Measurements from ENCODE around the gene MTERF2. TPM values are rescaled to one million over a fixed set of nuclear protein-coding genes. Genes with fewer than 3 reads are reported as not detected.
A peak's percentile ranks its signal among the peaks of the same experiment; 100 is the strongest.

MTERF2 gene
- total and polyA plus RNA-seq, 9 donors, result 11.7 to 21.9 (median 15.3) TPM

DNA sequence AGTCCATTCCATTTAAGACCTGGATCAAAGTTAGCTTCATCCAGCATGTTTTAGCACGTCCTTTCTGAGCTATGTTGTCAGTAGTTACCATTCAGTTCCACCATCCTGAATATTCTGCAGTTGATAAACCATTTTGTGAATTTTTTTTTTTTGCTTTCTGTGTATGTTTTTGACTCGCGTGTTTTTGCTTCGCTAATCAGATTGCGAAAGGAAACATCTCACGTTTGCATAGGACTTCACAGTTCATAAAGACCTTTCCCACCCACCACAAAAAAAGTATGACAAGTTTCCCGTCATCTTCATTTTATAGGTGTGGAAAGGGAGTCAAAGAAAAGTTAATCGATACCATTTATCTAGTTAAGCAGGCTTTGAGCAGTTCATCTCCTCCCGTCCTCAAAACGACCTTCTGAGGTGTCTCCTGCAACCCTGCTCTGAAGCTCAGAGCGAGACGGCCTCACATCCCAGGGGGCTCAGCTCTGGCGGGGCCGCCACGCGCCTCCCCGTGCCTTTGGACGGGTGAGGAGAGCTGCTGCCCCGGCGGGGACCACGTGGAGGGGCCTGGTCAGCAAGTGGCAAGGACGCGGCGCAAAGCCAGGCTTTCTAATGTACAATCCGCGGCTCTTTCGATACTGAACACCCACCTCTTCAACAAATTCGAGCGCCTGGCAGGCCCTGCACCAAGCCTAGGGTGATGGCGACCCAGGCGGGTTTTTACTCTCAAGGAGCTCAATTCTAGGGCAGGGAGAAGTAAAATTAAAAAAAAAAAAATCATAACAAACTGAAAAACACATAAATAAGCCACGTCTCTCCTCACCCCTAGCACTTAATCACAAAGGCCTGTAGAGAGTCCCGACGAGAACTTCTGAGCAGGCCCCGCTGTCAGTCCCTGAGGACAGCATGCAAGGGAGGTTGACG lies 32.2 kb downstream of the MTERF2 start:
- intact Hi-C loops (cut with DNase I), result loop anchor here in 1 of 4 donors (10.0 kb wide), 1 partner anchor 140 kb away; the partner anchor contains the start of gene CRY1
- DNase-seq, result peak; percentile 48 to 74 (median 70)
- WGBS, 3 donors, result 33 to 51% (median 36%) methylated on average over 36 of the region's 36 CpGs

DNA sequence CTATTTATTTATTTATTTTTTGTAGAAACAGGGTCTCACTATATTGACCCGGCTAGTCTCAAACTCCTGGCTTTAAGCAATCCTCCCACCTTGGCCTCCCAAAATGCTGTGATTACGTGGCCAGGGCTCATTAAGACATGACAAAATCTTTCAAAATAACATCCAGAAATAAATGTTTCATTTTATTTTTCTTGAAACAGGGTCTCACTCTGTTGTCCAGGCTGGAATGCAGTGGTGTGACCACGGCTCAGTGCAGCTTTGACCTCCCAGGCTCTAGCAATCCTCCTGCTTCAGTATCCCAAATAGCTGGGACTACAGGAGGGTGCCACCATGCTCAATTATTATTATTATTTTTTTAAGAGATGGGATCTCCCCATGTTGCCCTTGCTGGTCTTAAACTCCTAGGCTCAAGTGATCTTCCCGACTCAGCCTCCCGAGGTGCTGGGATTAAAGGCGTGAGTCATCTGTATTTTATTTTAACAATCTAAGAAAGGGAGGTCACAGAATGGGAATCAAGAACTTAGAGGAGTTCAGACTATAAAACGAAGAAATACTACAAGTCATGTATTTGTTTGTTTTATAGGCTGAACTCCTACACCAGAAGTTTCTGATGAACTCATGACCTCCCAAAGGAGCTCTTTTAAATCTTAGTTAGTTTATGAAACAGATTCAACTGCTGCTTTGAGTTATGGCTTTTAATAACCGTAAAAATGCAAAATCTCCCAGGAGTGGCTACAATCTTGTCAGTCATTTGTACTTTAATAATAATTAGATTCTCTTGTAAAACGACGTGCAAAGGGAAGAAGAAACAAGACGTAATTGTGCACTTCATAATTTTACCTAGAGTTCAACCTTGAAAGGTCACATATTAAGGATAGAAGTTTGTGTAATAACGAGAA lies 33.3 kb downstream of the MTERF2 start:
- TF ChIP-seq EP300 (IDR thresholded peaks at IDR 0.05), result no peak
- TF ChIP-seq POLR2A (IDR thresholded peaks at IDR 0.05), result no peak
- TF ChIP-seq, protein P1, sequence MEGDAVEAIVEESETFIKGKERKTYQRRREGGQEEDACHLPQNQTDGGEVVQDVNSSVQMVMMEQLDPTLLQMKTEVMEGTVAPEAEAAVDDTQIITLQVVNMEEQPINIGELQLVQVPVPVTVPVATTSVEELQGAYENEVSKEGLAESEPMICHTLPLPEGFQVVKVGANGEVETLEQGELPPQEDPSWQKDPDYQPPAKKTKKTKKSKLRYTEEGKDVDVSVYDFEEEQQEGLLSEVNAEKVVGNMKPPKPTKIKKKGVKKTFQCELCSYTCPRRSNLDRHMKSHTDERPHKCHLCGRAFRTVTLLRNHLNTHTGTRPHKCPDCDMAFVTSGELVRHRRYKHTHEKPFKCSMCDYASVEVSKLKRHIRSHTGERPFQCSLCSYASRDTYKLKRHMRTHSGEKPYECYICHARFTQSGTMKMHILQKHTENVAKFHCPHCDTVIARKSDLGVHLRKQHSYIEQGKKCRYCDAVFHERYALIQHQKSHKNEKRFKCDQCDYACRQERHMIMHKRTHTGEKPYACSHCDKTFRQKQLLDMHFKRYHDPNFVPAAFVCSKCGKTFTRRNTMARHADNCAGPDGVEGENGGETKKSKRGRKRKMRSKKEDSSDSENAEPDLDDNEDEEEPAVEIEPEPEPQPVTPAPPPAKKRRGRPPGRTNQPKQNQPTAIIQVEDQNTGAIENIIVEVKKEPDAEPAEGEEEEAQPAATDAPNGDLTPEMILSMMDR (IDR thresholded peaks at IDR 0.05), result no peak
- H3K27ac ChIP-seq, result no peak overlapping the region

More for the DNA sequence above, 32.2 kb downstream of the MTERF2 start:
- Histone ChIP-seq H3K27me3 (no peaks in the 10 kb centered on the region), H3K4me3 (peak overlapping the region; percentile 96), H3K9me3 (no peaks in the 10 kb centered on the region), H3K27ac (peak overlapping the region in 1 of 2 donors; percentile 99), H3K36me3 (no peaks in the 10 kb centered on the region), H3K4me1 (ENCODE audit: insufficient read depth) (peaks cover 2% of the 10 kb centered on the region)
- TF ChIP-seq, protein P1 (IDR thresholded peaks at IDR 0.05), result no peak
- TF ChIP-seq EP300 (IDR thresholded peaks at IDR 0.05), result no peak
- no peak for TF ChIP-seq POLR2A (IDR thresholded peaks at IDR 0.05)

DNA sequence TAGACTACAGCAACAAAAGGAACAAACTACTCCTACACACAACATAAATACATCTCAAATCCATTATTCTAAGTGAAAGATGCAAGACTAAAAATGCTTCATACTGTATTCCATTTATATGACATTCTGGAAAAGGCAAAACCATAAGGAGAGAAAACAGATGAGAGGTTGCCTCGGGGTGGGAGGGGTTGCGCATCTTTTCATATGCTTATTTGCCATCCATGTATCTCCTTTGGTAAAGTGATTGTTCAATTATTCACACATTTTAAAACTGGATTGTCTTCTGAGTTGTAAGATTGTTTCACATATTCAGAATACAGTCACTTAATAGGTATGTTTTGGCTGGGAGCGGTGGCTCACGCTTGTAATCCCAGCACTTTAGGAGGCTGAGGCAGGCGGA lies 36.4 kb downstream of the MTERF2 start:
- no peak for DNase-seq
- H3K9me3 ChIP-seq, result no peaks in the 10 kb centered on the region
- H3K4me3 ChIP-seq, result no peak overlapping the region
- H3K4me1 ChIP-seq (ENCODE audit: insufficient read depth), result no peaks in the 10 kb centered on the region
- H3K27me3 ChIP-seq, result no peaks in the 10 kb centered on the region
- no peaks in the 10 kb centered on the region for H3K36me3 ChIP-seq
- 93 to 94% (median 94%) methylated on average over 5 of the region's 5 CpGs for WGBS, 3 donors
- no peak overlapping the region for H3K27ac ChIP-seq
- intact Hi-C loops (cut with DNase I), result loop anchor here in 1 of 4 donors (10.0 kb wide), 1 partner anchor 144 kb away; the partner anchor contains the start of gene CRY1
- TF ChIP-seq, protein P1 (IDR thresholded peaks at IDR 0.05), result no peak

More for the DNA sequence above, 33.3 kb downstream of the MTERF2 start:
- Histone ChIP-seq H3K4me1 (ENCODE audit: insufficient read depth) (peaks cover under 1% of the 10 kb centered on the region), H3K27me3 (no peaks in the 10 kb centered on the region), H3K9me3 (no peaks in the 10 kb centered on the region), H3K4me3 (no peak overlapping the region), H3K36me3 (no peaks in the 10 kb centered on the region)
- WGBS, 3 donors, result 66 to 80% (median 79%) methylated on average over 12 of the region's 12 CpGs
- DNase-seq, result no peak
- intact Hi-C loops (cut with DNase I), result loop anchor here in 1 of 4 donors (10.0 kb wide), 1 partner anchor 141 kb away; the partner anchor contains the start of gene CRY1

DNA sequence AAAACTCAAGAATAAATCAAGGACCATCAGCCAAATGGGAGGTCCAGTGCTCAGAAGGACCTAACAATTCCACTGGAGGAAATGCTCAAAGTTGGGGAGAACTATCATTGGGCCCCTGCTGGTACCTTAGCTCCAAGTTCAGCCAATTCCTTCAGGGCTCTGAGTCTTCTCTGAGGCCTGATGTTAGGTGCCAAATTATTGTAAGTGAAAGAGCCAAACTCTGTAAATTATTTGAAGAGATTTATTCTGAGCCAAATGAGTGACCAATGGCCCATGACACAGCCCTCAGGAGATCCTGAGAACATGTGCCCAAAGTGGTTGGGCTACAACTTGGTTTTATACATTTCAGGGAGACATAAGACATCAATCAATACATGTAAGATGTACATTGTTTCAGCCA lies 39.5 kb downstream of the MTERF2 start:
- no peak for DNase-seq
- no peaks in the 10 kb centered on the region for H3K27me3 ChIP-seq
- no peaks in the 10 kb centered on the region for H3K4me1 ChIP-seq (ENCODE audit: insufficient read depth)
- no peak overlapping the region for H3K4me3 ChIP-seq
- TF ChIP-seq, protein P1 (IDR thresholded peaks at IDR 0.05), result no peak
- no peak for TF ChIP-seq EP300 (IDR thresholded peaks at IDR 0.05)
- no peak for TF ChIP-seq POLR2A (IDR thresholded peaks at IDR 0.05)
- no peaks in the 10 kb centered on the region for H3K9me3 ChIP-seq
- no peak overlapping the region for H3K27ac ChIP-seq
- H3K36me3 ChIP-seq, result no peaks in the 10 kb centered on the region
- intact Hi-C loops (cut with DNase I), result no loop called here

Measured in ovary (tissue), 9 donors.